Breast epithelium (tissue), 4 donors: ENCODE results near the gene SYT9. TPM values are rescaled to one million over a fixed set of nuclear protein-coding genes. Genes with fewer than 3 reads are reported as not detected.

ENCODE experiments used
- DNase-seq, 2 donors: peaks; one replicate each; pipeline ENCODE4 v3.0.0-alpha.2; 2019; ENCODE audit warnings: low spot score in 2 of 2
- H3K27ac ChIP-seq, 2 donors: fragments of 200-600 bp; sonication (generic) in 1 of 2; one replicate each; pipeline ENCODE4 v1.5.1; 2016 to 2019; ENCODE audit warnings: mild to moderate bottlenecking in 1 of 2
- H3K27me3 ChIP-seq, 2 donors: fragments of 200-600 bp; sonication (generic) in 1 of 2; one replicate each; pipeline versions ENCODE4 v1.5.1 to v1.6.0; 2017 to 2019; ENCODE audit warnings: control low read depth in 1 of 2, mild to moderate bottlenecking in 1 of 2
- H3K36me3 ChIP-seq: fragments of 200-600 bp; one replicate; pipeline ENCODE4 v1.5.1; 2019
- H3K4me1 ChIP-seq, 2 donors: fragments of 200-600 bp; sonication (generic); one replicate each; pipeline ENCODE4 v1.5.1; 2016 to 2019; ENCODE audit warnings: control low read depth in 1 of 2
- H3K4me3 ChIP-seq, 3 donors: fragments of 200-600 bp; sonication (generic); 1 replicate in 2 of 3; 2 replicates in 1 of 3; pipeline ENCODE4 v1.5.1; 2016 to 2019; ENCODE audit warnings: mild to moderate bottlenecking in 3 of 3, moderate library complexity in 2 of 3
- H3K9me3 ChIP-seq, 2 donors: fragments of 200-600 bp; sonication (generic) in 1 of 2; one replicate each; pipeline ENCODE4 v1.5.1; 2016 to 2019; ENCODE audit warnings: control low read depth in 1 of 2
- POLR2A ChIP-seq: fragments of 450-650 bp; IDR thresholded peaks from one replicate; pipeline ENCODE4 v1.6.1; 2016; ENCODE audit warnings: antibody characterized with exemption, mild to moderate bottlenecking, moderate library complexity
- POLR2AphosphoS5 ChIP-seq, 3 donors: sonication (generic); formaldehyde crosslinking; IDR thresholded peaks; one replicate each; pipeline ENCODE4 v1.6.1; 2017; ENCODE audit warnings: antibody characterized with exemption in 3 of 3
- intact Hi-C: fragments of 100-400 bp; cut with DNase I; formaldehyde crosslinking; loops from one replicate; pipeline ENCODE4 v1.15.1; 2023; ENCODE audit warnings: low total_unique reads
- total RNA-seq, 3 donors: library from RNA; depleted of rRNA; stranded (reverse); fragments of >200 nt; gene quantifications; one replicate each; pipeline ENCODE4 v1.1.0, GENCODE V29; 2016
- TF ChIP-seq, protein P1 (sequence below), 3 donors: fragments of 450-650 bp; IDR thresholded peaks; one replicate each; pipeline ENCODE4 v1.5.1; 2016 to 2017; ENCODE audit warnings: antibody characterized with exemption in 3 of 3, mild to moderate bottlenecking in 3 of 3, moderate library complexity in 3 of 3

The SYT9 gene
- total RNA-seq, 3 donors from 2014 or later, result 0.33 to 0.73 TPM; not detected in 1

DNA sequence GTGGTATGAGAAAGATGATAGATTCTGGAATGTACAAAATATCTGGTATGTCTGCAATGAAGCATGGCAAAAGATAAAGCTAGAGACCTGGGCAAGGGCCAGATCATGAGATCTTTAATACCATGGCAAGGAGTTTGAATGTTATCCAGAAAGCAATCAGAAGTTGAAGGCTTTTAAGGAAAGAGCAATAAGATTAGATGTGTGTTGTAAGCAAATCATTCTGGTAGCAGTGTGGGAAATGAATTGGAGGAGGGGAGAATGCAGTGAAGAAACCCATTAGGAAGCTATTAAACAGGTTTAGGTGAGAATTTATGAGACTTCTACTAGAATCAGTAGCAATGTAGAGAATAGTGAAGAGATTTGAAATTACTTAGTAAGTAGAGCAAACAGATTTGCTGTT, 32.2 kb upstream of the SYT9 start:
- DNase-seq, result no peak
- TF ChIP-seq, protein P1, sequence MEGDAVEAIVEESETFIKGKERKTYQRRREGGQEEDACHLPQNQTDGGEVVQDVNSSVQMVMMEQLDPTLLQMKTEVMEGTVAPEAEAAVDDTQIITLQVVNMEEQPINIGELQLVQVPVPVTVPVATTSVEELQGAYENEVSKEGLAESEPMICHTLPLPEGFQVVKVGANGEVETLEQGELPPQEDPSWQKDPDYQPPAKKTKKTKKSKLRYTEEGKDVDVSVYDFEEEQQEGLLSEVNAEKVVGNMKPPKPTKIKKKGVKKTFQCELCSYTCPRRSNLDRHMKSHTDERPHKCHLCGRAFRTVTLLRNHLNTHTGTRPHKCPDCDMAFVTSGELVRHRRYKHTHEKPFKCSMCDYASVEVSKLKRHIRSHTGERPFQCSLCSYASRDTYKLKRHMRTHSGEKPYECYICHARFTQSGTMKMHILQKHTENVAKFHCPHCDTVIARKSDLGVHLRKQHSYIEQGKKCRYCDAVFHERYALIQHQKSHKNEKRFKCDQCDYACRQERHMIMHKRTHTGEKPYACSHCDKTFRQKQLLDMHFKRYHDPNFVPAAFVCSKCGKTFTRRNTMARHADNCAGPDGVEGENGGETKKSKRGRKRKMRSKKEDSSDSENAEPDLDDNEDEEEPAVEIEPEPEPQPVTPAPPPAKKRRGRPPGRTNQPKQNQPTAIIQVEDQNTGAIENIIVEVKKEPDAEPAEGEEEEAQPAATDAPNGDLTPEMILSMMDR (IDR thresholded peaks at IDR 0.05), result no peak
- TF ChIP-seq POLR2AphosphoS5 (IDR thresholded peaks at IDR 0.05) (no peak), POLR2A (no peak)
- no peaks in the 10 kb centered on the region for H3K4me1 ChIP-seq
- peaks cover 0 to 2% of the 10 kb centered on the region in 2 donors for H3K27me3 ChIP-seq
- no peak overlapping the region for H3K27ac ChIP-seq
- intact Hi-C loops, result no loop called here
- H3K4me3 ChIP-seq, result no peak overlapping the region
- H3K36me3 ChIP-seq, result no peaks in the 10 kb centered on the region
- no peaks in the 10 kb centered on the region for H3K9me3 ChIP-seq

DNA sequence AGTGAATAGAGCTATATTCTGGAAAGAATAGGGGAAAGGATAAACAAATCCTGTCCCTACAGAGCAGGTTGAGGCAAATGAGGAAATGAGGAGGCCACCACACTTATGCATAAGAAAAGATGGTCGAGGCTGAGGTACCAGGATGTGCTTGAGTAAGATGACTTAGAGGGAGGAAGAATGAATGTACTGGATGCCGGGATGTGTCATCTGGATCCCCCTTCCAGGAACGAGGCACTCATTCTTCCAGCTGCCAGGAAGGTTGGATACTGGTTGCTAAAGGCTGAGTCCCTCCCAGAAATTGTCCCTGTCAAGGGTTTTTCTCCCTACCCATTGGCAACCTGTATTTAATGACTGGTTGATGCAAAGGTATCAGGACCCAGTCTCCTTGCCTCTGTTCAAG, 31.1 kb upstream of the SYT9 start:
- TF ChIP-seq POLR2AphosphoS5 (IDR thresholded peaks at IDR 0.05) (no peak), POLR2A (no peak)
- TF ChIP-seq, protein P1 (IDR thresholded peaks at IDR 0.05), result no peak
- no peaks in the 10 kb centered on the region for H3K9me3 ChIP-seq
- H3K4me3 ChIP-seq, result no peak overlapping the region
- H3K36me3 ChIP-seq, result no peaks in the 10 kb centered on the region
- no peaks in the 10 kb centered on the region for H3K4me1 ChIP-seq
- H3K27ac ChIP-seq, result no peak overlapping the region
- DNase-seq, result no peak
- H3K27me3 ChIP-seq, result peaks cover 0 to 2% of the 10 kb centered on the region in 2 donors
- intact Hi-C loops, result no loop called here

DNA sequence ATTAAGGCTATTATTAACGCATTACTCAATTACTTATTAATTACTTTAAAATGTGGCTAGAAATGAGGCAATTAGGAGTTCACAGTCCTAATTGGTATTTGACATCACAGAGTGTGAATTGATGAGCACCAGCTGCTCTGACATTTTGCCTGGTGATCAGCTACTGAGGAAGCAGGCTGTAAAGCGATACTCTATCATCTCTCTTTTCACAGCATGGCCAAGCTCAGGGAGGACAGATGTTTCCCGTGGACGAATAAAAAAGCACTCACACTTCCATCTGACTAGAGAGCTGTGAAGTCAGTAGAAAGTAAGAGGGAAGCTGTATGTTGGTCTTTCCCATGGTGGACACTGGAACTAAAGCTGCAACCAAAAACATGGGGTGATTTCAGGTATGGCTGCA, 29.1 kb upstream of the SYT9 start:
- Histone ChIP-seq H3K27ac (no peak overlapping the region), H3K27me3 (peaks cover 0 to 2% of the 10 kb centered on the region in 2 donors), H3K4me1 (no peaks in the 10 kb centered on the region), H3K4me3 (no peak overlapping the region), H3K36me3 (no peaks in the 10 kb centered on the region), H3K9me3 (no peaks in the 10 kb centered on the region)
- TF ChIP-seq POLR2A, result no peak
- TF ChIP-seq, protein P1 (IDR thresholded peaks at IDR 0.05), result no peak
- intact Hi-C loops, result no loop called here
- no peak for DNase-seq

GRCh38 chr11:7239877-7240276, 11.8 kb upstream of the SYT9 start:
- Histone ChIP-seq H3K27ac (no peak overlapping the region), H3K9me3 (no peaks in the 10 kb centered on the region), H3K4me1 (no peaks in the 10 kb centered on the region), H3K4me3 (no peak overlapping the region), H3K36me3 (no peaks in the 10 kb centered on the region), H3K27me3 (peaks cover 0 to 10% of the 10 kb centered on the region in 2 donors)
- no peak for DNase-seq
- intact Hi-C loops, result no loop called here
- TF ChIP-seq POLR2AphosphoS5 (IDR thresholded peaks at IDR 0.05) (no peak), POLR2A (no peak)
- TF ChIP-seq, protein P1 (IDR thresholded peaks at IDR 0.05), result no peak

- H3K9me3 ChIP-seq, result peaks cover 0 to 4% of the 10 kb centered on the region in 2 donors
- intact Hi-C loops, result no loop called here
- H3K27me3 ChIP-seq, result no peaks in the 10 kb centered on the region
- H3K4me3 ChIP-seq, result no peak overlapping the region
- H3K36me3 ChIP-seq, result no peaks in the 10 kb centered on the region
- no peak overlapping the region for H3K27ac ChIP-seq
- no peaks in the 10 kb centered on the region for H3K4me1 ChIP-seq
- no peak for TF ChIP-seq POLR2A
- TF ChIP-seq, protein P1 (IDR thresholded peaks at IDR 0.05), result no peak
- TF ChIP-seq POLR2AphosphoS5 (IDR thresholded peaks at IDR 0.05), result no peak
- DNase-seq, result no peak
Observed at GRCh38 chr11:7245341-7245740, 6.4 kb upstream of the SYT9 start.
